HG03469 (cell line): ENCODE results near the gene TUBGCP4.
"Not testable (repeated sequence)": the region's sequence is repeated elsewhere in the genome, so short reads cannot be mapped to it uniquely, and the experiment has no call there.

ENCODE experiments used
- ATAC-seq: cut with Tn5 transposase; IDR thresholded peaks from one replicate; pipeline ENCODE4 v1.9.1; 2021; ENCODE audit warnings: mild to moderate bottlenecking, moderate library complexity, moderate number of reproducible peaks; ENCODE audit not compliant: unreplicated experiment

The TUBGCP4 gene

GRCh38 chr15:43370975-43371974 lies at the start of gene TUBGCP4, which contains the start of gene ZSCAN29:
TUBGCP4 (plus strand) TSS chr15:43371101; CDS start chr15:43371355, 254 bp downstream.
ZSCAN29 (minus strand) TSS chr15:43371043; CDS start chr15:43369913, 1,130 bp downstream.
- no peak for ATAC-seq

- ATAC-seq: no peak
Measured at GRCh38 chr15:43325039-43325684, 45.7 kb upstream of the TUBGCP4 start.

- ATAC-seq: no peak
Measured at GRCh38 chr15:43329217-43329959, 41.5 kb upstream of the TUBGCP4 start.

GRCh38 chr15:43329960-43330779 lies 40.7 kb upstream of the TUBGCP4 start, which contains the start of gene LCMT2:
LCMT2 (minus strand) TSS chr15:43330573; CDS start chr15:43330489, 84 bp downstream.
- ATAC-seq: peak; percentile 57

GRCh38 chr15:43330780-43331087 lies 40.2 kb upstream of the TUBGCP4 start:
- peak; percentile 18 for ATAC-seq

DNA sequence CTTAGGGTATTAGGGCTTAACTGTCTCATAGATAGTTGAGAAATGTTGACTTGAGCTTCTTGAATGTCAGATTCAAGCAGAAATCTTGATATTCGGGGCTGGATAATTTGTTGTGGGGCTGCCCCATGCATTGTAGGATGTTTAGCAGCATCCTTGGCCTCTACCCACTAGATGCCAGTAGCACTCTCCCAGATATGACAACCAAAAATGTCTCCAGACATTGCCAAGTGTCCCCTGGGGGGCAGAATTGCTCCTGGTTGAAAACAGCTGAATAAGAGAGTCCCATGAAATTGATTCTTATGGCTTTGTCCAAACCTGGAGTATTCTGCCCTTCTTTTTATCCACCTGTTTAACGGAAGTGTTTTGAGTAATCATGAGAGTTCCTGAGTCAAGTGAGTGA lies 24.6 kb upstream of the TUBGCP4 start:
- no peak for ATAC-seq

- ATAC-seq: no peak
Measured at GRCh38 chr15:43347114-43347513, 23.8 kb upstream of the TUBGCP4 start.

GRCh38 chr15:43352693-43353382 lies 18.1 kb upstream of the TUBGCP4 start:
- ATAC-seq: no peak

- ATAC-seq: no peak
Measured at GRCh38 chr15:43360821-43361220, 10.1 kb upstream of the TUBGCP4 start.

DNA sequence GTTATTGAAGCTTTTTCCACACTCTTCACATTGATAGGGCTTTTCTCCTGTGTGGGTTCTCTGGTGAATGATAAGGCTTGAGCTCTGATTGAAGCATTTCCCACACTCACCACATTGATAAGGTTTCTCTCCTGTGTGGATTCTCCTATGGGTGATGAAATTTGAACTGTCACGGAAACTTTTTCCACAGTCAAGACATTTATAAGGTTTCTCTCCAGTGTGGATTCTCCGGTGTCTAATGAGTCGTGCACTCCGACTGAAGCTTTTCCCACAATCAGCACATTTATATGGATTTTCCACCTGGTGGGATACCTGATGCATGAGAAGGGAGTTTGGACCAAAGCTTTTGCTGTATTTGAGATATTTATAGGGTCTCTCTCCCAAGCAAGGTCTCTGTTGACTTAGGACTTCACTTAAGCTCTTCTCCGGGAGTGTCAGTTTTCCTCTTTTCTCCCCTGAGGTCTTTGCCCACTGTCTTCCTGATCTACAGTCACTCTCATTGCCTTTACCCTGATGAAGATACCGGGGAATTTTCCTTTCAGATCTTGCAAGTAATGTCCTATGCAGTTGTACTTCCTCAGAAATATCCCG lies 9.5 kb upstream of the TUBGCP4 start:
- ATAC-seq: no peak

- no peak for ATAC-seq
Measured at GRCh38 chr15:43370310-43370974, 459 bp upstream of the TUBGCP4 start.

- ATAC-seq: no peak
Measured at GRCh38 chr15:43376017-43376705, 5.3 kb downstream of the TUBGCP4 start.

DNA sequence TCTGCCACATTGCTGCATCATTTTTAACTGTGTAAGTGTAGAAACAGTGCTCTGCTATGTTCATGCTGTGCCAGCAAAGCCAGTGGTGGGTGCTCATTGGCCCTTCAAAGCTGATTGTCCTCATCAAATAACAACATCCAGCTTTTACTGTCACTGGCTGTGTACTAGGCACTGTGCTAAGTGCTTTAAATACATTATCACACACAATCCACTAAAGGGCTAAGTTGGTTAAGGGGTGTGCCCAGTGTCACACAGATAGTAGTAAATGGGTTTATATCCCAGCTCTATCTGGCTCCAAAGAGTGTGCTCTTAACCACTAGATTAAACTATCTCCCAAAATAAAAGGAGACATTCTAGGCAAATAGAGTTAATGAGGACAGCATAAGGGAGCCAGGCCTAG lies 7.7 kb downstream of the TUBGCP4 start:
- no peak for ATAC-seq

- ATAC-seq: no peak
Measured at GRCh38 chr15:43382310-43382709, 11.4 kb downstream of the TUBGCP4 start.

DNA sequence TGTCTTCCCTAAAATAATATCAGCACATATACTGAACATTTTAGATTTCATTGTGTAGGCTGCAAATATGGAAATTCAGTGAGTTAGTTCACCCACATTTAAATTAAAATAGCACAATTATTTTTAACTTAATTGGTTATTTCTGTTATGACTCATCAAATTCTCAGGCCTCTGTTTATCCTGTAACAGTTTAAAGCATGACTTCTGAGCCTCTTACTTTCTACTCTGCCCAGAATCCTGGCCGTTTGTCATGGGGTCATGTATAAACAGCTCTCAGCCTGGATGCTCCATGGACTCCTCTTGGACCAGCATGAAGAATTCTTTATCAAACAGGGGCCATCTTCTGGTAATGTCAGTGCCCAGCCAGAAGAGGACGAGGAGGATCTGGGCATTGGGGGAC lies 12.2 kb downstream of the TUBGCP4 start:
- no peak for ATAC-seq

- ATAC-seq: no peak
Measured at GRCh38 chr15:43390723-43391122, 19.8 kb downstream of the TUBGCP4 start.

- not testable (repeated sequence) for ATAC-seq
Measured at GRCh38 chr15:43393592-43393991, 22.7 kb downstream of the TUBGCP4 start.

- no peak for ATAC-seq
Measured at GRCh38 chr15:43402255-43402654, 31.4 kb downstream of the TUBGCP4 start.
